GM19438 (cell line): ENCODE measurements around the gene BCKDHA.

Experiments used
- ATAC-seq: cut with Tn5 transposase; IDR thresholded peaks from one replicate; pipeline ENCODE4 v1.9.1; 2021; ENCODE audit warnings: low read depth; ENCODE audit not compliant: unreplicated experiment

Gene BCKDHA

GRCh38 chr19:41397086-41398049 lies at the start of gene BCKDHA, which contains the start of gene EXOSC5:
Gene BCKDHA, plus strand, starts transcription at chr19:41397818. Its CDS starts 10 bp downstream, at chr19:41397828.
Gene EXOSC5, minus strand, starts transcription at chr19:41397359. Its CDS starts 31 bp downstream, at chr19:41397328.
- peak; percentile 82 for ATAC-seq

GRCh38 chr19:41350735-41351338 lies 46.8 kb upstream of the BCKDHA start:
- peak; percentile 1 for ATAC-seq

GRCh38 chr19:41351339-41352245 lies 46.0 kb upstream of the BCKDHA start:
- ATAC-seq, result peak; percentile 42

- no peak for ATAC-seq
Measured at GRCh38 chr19:41352279-41352608, 45.4 kb upstream of the BCKDHA start.

- ATAC-seq, result no peak
Measured at GRCh38 chr19:41352609-41353465, 44.8 kb upstream of the BCKDHA start.

GRCh38 chr19:41353466-41354342 lies 43.9 kb upstream of the BCKDHA start, which contains the start of gene TGFB1:
Gene TGFB1, minus strand, starts transcription at chr19:41353922. Its CDS starts 878 bp downstream, at chr19:41353044.
- ATAC-seq, result peak; percentile 48

GRCh38 chr19:41354343-41354953 lies 43.2 kb upstream of the BCKDHA start:
- no peak for ATAC-seq

- no peak for ATAC-seq
Measured at GRCh38 chr19:41355035-41355434, 42.6 kb upstream of the BCKDHA start.

GRCh38 chr19:41355802-41356201 lies 41.8 kb upstream of the BCKDHA start:
- ATAC-seq, result no peak

- ATAC-seq, result no peak
Measured at GRCh38 chr19:41356984-41357739, 40.5 kb upstream of the BCKDHA start.

GRCh38 chr19:41357746-41358145 lies 39.9 kb upstream of the BCKDHA start:
- ATAC-seq, result no peak

GRCh38 chr19:41359741-41360140 lies 37.9 kb upstream of the BCKDHA start:
- no peak for ATAC-seq

GRCh38 chr19:41362143-41362847 lies 35.3 kb upstream of the BCKDHA start:
- ATAC-seq, result no peak

- ATAC-seq, result no peak
Measured at GRCh38 chr19:41363371-41363752, 34.3 kb upstream of the BCKDHA start.

GRCh38 chr19:41363753-41364523 lies 33.7 kb upstream of the BCKDHA start, which contains the start of gene B9D2:
Gene B9D2, minus strand, starts transcription at chr19:41364149. Its CDS starts 630 bp downstream, at chr19:41363519.
- peak; percentile 71 for ATAC-seq
